Erythroblast (primary cell): Measurements from ENCODE around the gene SOX8.

Experiments
- GATA1 ChIP-seq: IDR thresholded peaks from 2 replicates; pipeline ENCODE4 v1.6.1; 2011; ENCODE audit warnings: low read depth, mild to moderate bottlenecking, control low read depth, low read length, moderate library complexity
- POLR2A ChIP-seq: IDR thresholded peaks from 2 replicates; pipeline ENCODE4 v1.6.1; 2011; ENCODE audit warnings: mild to moderate bottlenecking, low read length

DNA sequence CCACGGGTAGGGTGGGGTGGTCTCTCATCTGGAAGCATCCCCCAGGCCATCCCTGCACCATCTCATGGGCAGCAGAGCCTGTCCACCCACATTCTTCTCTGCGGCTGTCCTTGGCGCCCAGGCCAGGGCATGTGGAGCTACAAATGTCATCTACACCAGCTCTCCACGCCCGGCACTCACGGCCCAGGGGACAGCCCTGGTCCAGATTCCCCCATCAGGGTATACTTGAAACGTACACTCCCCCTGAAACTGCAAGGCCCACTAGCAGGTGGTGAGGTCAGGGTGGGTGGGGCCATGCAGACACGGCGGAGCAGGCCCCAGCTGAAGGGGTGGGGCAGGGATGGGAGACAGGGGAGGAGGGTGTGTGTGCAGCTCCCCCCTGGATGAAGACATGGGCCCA, 3.2 kb upstream of the SOX8 start:
- no peak for TF ChIP-seq POLR2A
- TF ChIP-seq GATA1: no peak
